GM21529 (cell line): ENCODE data around the gene XG.
"Not testable (repeated sequence)": the region's sequence is repeated elsewhere in the genome, so short reads cannot be mapped to it uniquely, and the experiment has no call there.

Experiments used
- ATAC-seq: cut with Tn5 transposase; IDR thresholded peaks from one replicate; pipeline ENCODE4 v1.9.1; 2021; ENCODE audit not compliant: unreplicated experiment

The XG gene

GRCh38 chrX:2751874-2752300 is at the start of gene XG:
Gene XG, plus strand, starts transcription at chrX:2752040. Its CDS starts 235 bp downstream, at chrX:2752275.
- not testable (repeated sequence) for ATAC-seq

GRCh38 chrX:2703991-2704369 is 47.9 kb upstream of the XG start:
- no peak for ATAC-seq

GRCh38 chrX:2705046-2705832 is 46.6 kb upstream of the XG start:
- ATAC-seq = no peak

- ATAC-seq = peak; percentile 90
Observed at GRCh38 chrX:2707334-2707760, 44.5 kb upstream of the XG start.

GRCh38 chrX:2708021-2708420 is 43.8 kb upstream of the XG start:
- no peak for ATAC-seq

GRCh38 chrX:2708592-2709188 is 43.1 kb upstream of the XG start:
- ATAC-seq = no peak

GRCh38 chrX:2709556-2709955 is 42.3 kb upstream of the XG start:
- no peak for ATAC-seq

- ATAC-seq = no peak
Observed at GRCh38 chrX:2710041-2710840, 41.6 kb upstream of the XG start.

- no peak for ATAC-seq
Observed at GRCh38 chrX:2711441-2711840, 40.4 kb upstream of the XG start.

GRCh38 chrX:2712428-2712827 is 39.4 kb upstream of the XG start:
- ATAC-seq = no peak

GRCh38 chrX:2712890-2713840 is 38.7 kb upstream of the XG start:
- no peak for ATAC-seq

GRCh38 chrX:2714551-2714950 is 37.3 kb upstream of the XG start:
- ATAC-seq = no peak

- ATAC-seq = no peak
Observed at GRCh38 chrX:2715066-2715600, 36.7 kb upstream of the XG start.

- ATAC-seq = no peak
Observed at GRCh38 chrX:2717312-2717711, 34.5 kb upstream of the XG start.

- no peak for ATAC-seq
Observed at GRCh38 chrX:2718821-2719220, 33.0 kb upstream of the XG start.

- no peak for ATAC-seq
Observed at GRCh38 chrX:2719774-2720447, 31.9 kb upstream of the XG start.

GRCh38 chrX:2723286-2723879 is 28.5 kb upstream of the XG start:
- no peak for ATAC-seq

- not testable (repeated sequence) for ATAC-seq
Observed at GRCh38 chrX:2727264-2727663, 24.6 kb upstream of the XG start.

GRCh38 chrX:2732076-2732475 is 19.8 kb upstream of the XG start:
- ATAC-seq = no peak
